HFF-Myc (cell line): ENCODE results near the gene KRT35.

Source experiments
- DNase-seq: peaks from one replicate; pipeline ENCODE4 v3.0.0-alpha.2; 2011; ENCODE audit warnings: low read depth; ENCODE audit errors: extremely low read depth
- H3K4me3 ChIP-seq: replicated peaks from 2 replicates; pipeline ENCODE4 v1.5.1; 2011; ENCODE audit warnings: low read depth, mild to moderate bottlenecking, control low read depth, low read length
- CTCF ChIP-seq: IDR thresholded peaks from 2 replicates; pipeline ENCODE4 v1.5.1; 2012; ENCODE audit warnings: mild to moderate bottlenecking, low read depth, low read length, control low read depth; ENCODE audit errors: missing control alignments

KRT35 gene

DNA sequence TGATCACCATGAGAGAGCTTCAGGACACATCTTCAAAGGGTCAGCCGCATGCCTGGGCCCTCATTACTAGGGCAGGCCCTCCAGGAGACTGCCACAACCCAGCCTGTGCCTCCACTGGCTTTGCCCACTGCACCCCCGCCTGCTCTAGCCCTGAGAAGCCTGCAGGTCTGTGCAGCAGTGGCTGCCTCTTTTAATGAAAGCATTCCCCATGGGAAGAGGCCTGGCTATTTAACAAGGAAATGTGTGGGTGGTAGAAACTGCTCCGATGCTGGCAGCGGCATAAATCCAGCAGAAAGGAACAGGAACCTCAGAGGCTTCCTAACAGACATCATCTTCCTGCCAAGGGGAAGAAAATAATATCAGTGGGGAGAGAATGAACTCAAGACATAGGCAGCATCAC, 13.4 kb downstream of the KRT35 start:
- TF ChIP-seq CTCF = no peak

GRCh38 chr17:41466988-41467387, 14.0 kb downstream of the KRT35 start, which contains the start of gene KRT32:
TSS of gene KRT32 (minus strand) at chr17:41467386. CDS start at chr17:41467325, 61 bp downstream.
- no peak for TF ChIP-seq CTCF
- H3K4me3 ChIP-seq = no peak within 1 kb of the TSS
- DNase-seq = no peak

More for the DNA sequence above, 13.4 kb downstream of the KRT35 start:
- no peak for DNase-seq
- H3K4me3 ChIP-seq = no peak overlapping the region

DNA sequence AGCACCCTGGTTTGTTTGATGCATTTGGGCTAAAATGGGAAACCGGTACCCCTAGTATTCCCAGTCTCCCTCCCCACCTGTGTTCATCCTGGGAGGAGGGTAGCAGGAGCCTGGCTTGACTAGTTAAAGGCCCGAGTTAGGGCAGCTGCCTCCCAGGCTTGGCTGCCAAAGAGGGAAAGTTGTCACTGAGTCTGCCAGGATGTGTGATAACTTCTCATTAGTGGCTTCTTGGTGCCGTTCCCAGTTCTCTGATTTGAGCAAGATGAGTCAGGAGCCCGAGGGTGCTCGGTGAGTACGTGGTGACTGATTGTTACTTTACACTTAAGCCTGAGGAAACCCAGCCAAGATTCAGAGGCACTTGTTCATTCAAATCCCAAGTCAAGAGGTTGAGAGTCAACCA, 16.3 kb downstream of the KRT35 start:
- TF ChIP-seq CTCF = no peak
- peak; percentile 58 for DNase-seq

DNA sequence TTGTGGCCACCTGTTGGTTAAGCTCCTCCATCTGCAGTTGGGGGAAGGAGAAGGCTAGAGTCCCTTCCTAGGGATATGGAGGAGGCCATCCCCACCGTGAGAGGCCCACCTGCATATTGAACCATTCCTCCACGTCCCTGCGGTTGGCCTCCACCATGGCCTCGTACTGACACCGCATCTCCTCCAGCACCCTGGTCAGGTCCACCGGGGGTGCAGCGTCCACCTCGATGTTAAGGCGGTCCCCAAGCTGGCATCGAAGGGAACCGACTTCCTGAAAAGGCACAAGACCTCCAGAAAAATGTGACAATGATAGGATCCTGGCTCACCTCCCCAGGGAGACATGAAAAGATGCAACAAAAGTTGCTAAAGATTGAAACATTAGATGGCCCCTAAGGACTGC, 16.8 kb downstream of the KRT35 start:
- TF ChIP-seq CTCF = no peak
- no peak for DNase-seq
- H3K4me3 ChIP-seq = no peak overlapping the region

More for the DNA sequence above, 16.3 kb downstream of the KRT35 start:
- no peak overlapping the region for H3K4me3 ChIP-seq

GRCh38 chr17:41463746-41464145, 17.2 kb downstream of the KRT35 start:
- TF ChIP-seq CTCF = no peak
- H3K4me3 ChIP-seq = no peak overlapping the region
- no peak for DNase-seq

- DNase-seq = no peak
- no peak overlapping the region for H3K4me3 ChIP-seq
- no peak for TF ChIP-seq CTCF
Observed at GRCh38 chr17:41462705-41463104, 18.2 kb downstream of the KRT35 start.

DNA sequence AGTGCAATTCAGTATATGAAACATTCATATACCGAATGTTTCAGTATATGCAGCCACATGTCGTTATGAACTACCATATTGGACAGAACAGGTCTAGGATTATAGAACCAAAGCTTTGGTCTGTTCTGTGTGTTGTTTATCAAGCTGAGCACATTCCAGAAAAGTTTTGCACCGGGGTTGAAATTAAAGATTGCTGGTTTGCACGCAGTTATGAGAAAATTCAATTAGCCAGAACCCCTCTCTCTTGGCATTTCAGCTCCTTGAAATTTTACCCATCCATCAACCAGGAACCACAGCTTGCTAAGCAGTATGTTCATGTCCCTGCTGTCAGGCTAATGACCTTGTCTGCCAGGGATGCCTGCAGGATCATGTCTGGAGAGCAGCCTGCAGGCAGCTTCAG, 23.3 kb downstream of the KRT35 start:
- H3K4me3 ChIP-seq = no peak overlapping the region
- TF ChIP-seq CTCF = no peak

More for the DNA sequence above, 23.3 kb downstream of the KRT35 start:
- DNase-seq = no peak
